Keratinocyte (primary cell): ENCODE measurements around the gene KCNE4. TPM values are rescaled to one million over a fixed set of nuclear protein-coding genes. Genes with fewer than 3 reads are reported as not detected.

Experiments
- DNase-seq: peaks from one replicate; pipeline ENCODE4 v3.0.0-alpha.2; 2011; ENCODE audit warnings: low read depth, missing footprints, low spot score
- FAIRE-seq: peaks from 2 replicates; lab custom pipeline; 2011; peaks lifted over from hg19 to GRCh38; lab: Jason Lieb, UNC
- H2AFZ ChIP-seq: 2 replicates; pipeline ENCODE4 v1.6.0; 2012; ENCODE audit warnings: low read length, control low read depth, inconsistent platforms; ENCODE audit not compliant: control insufficient read depth
- H3K27ac ChIP-seq: 2 replicates; pipeline ENCODE4 v1.5.1; 2011; ENCODE audit warnings: low read length; ENCODE audit not compliant: control insufficient read depth, insufficient read depth
- H3K27me3 ChIP-seq: 3 replicates; pipeline ENCODE4 v1.6.0; 2011; ENCODE audit warnings: low read length; ENCODE audit not compliant: control insufficient read depth, insufficient read depth; ENCODE audit errors: extremely low read depth
- H3K36me3 ChIP-seq, 2 experiments: 2 replicates in 1 of 2; 3 replicates in 1 of 2; pipeline ENCODE4 v1.5.1; 2011; ENCODE audit warnings: low read length in 2 of 2, mild to moderate bottlenecking in 1 of 2; ENCODE audit not compliant: control insufficient read depth in 2 of 2, insufficient read depth in 2 of 2; ENCODE audit errors: extremely low read depth in 1 of 2
- H3K4me1 ChIP-seq: 3 replicates; pipeline ENCODE4 v1.5.1; 2011; ENCODE audit warnings: low read length; ENCODE audit not compliant: control insufficient read depth, insufficient read depth; ENCODE audit errors: extremely low read depth
- H3K4me2 ChIP-seq: 3 replicates; pipeline ENCODE4 v1.6.0; 2011; ENCODE audit warnings: low read depth, low read length; ENCODE audit not compliant: control insufficient read depth, insufficient read depth; ENCODE audit errors: extremely low read depth
- H3K4me3 ChIP-seq, 3 experiments: fragments of 200-600 bp in 1 of 3; sonication (generic) in 1 of 3; 2 replicates in 2 of 3; 3 replicates in 1 of 3; pipeline ENCODE4 v1.5.1; 2011 to 2016; ENCODE audit warnings: low read length in 3 of 3, mild to moderate bottlenecking in 3 of 3, control low read depth in 2 of 3, inconsistent platforms in 1 of 3, low read depth in 1 of 3, mixed read lengths in 1 of 3, mixed run types in 1 of 3, moderate library complexity in 1 of 3; ENCODE audit not compliant: control insufficient read depth in 2 of 3, insufficient read depth in 2 of 3; ENCODE audit errors: extremely low read depth in 1 of 3
- H3K79me2 ChIP-seq: 2 replicates; pipeline ENCODE4 v1.6.0; 2012; ENCODE audit warnings: low read length; ENCODE audit not compliant: control insufficient read depth, insufficient read depth
- H3K9ac ChIP-seq: 3 replicates; pipeline ENCODE4 v1.6.0; 2011; ENCODE audit warnings: low read length; ENCODE audit not compliant: control insufficient read depth, insufficient read depth; ENCODE audit errors: extremely low read depth
- H3K9me1 ChIP-seq: 3 replicates; pipeline ENCODE4 v1.6.0; 2011; ENCODE audit warnings: low read length; ENCODE audit not compliant: control insufficient read depth, insufficient read depth; ENCODE audit errors: extremely low read depth
- H3K9me3 ChIP-seq: 2 replicates; pipeline ENCODE4 v1.5.1; 2012; ENCODE audit warnings: low read depth, low read length; ENCODE audit not compliant: control insufficient read depth
- H4K20me1 ChIP-seq: 3 replicates; pipeline ENCODE4 v1.6.0; 2011; ENCODE audit warnings: low read length; ENCODE audit not compliant: control insufficient read depth, insufficient read depth; ENCODE audit errors: extremely low read depth
- EZH2 ChIP-seq: IDR thresholded peaks from one replicate; pipeline ENCODE4 v1.6.1; 2012; ENCODE audit warnings: inconsistent platforms, mild to moderate bottlenecking, low read length, moderate library complexity
- dilution Hi-C: fragments of 300-500 bp; cut with MboI; formaldehyde crosslinking; loops from one replicate; pipeline ENCODE4 v1.7.0; 2020; ENCODE audit warnings: low sequenced_read_pairs; ENCODE audit not compliant: extremely low pct_ligation_motif_present
- polyA plus RNA-seq, 5 experiments: library from polyadenylated mRNA; depleted of rRNA in 3 of 5; stranded (reverse) in 3 of 5; stranded (forward) in 1 of 5; unstranded in 1 of 5; fragments of >200 nt; gene quantifications; 1 replicate in 1 of 5; 2 replicates in 3 of 5; 3 replicates in 1 of 5; pipeline versions ENCODE4 v1.2.1 to v1.2.3, GENCODE V29; 2011 to 2012; ENCODE audit warnings: missing spikeins in 2 of 5, low read depth in 1 of 5, low replicate concordance in 1 of 5
- TF ChIP-seq, protein P1 (sequence below), 3 experiments: IDR thresholded peaks in 1 of 3; conservative IDR thresholded peaks in 1 of 3; optimal IDR thresholded peaks in 1 of 3; 2 replicates in 2 of 3; 3 replicates in 1 of 3; pipeline versions ENCODE3 to v1.5.1; 2011; ENCODE audit warnings: low read length in 3 of 3, mild to moderate bottlenecking in 3 of 3, moderate library complexity in 2 of 3, control low read depth in 1 of 3, inconsistent platforms in 1 of 3; ENCODE audit not compliant: insufficient read depth in 2 of 3; ENCODE audit errors: extremely low read depth in 1 of 3

The KCNE4 gene
- polyA plus RNA-seq, 1 donor (not counting 4 experiments of a cell fraction or from before 2014, with no cell fraction given), result 0.13 TPM

DNA sequence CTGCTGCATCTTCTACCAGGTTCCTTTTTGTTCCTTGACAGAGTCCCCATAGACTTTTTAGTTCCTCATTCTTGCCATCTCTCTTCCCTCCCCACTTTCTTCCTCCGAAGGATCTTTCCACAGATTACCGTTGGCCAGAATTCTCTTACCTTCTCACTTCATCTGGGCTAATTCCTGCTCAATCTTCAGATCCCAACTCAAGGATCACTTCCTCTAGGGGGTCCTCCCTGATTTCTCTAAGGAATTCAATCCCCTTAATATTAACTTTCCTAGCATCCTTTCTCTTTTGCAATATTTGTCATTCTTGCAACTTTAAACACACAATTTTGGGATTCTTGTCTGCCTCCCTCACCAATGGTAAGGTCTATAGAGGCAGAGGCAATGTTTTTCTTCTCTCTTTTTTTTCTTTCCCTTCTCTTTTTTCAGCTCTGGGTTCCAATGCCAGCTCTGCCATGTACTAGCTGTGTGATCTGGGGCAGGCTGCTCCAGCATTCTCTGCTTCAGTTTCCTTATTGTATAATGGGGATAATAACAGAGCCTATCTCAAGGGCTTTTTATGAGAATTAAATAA, 5.4 kb upstream of the KCNE4 start:
- Histone ChIP-seq H2AFZ (no peak overlapping the region), H3K9me3 (no peaks in the 10 kb centered on the region), H3K4me3 (no peak overlapping the region), H3K9ac (no peak overlapping the region), H3K27me3 (peaks cover 1% of the 10 kb centered on the region), H3K79me2 (no peaks in the 10 kb centered on the region), H4K20me1 (no peaks in the 10 kb centered on the region), H3K36me3 (no peaks in the 10 kb centered on the region), H3K9me1 (no peaks in the 10 kb centered on the region), H3K4me2 (no peak overlapping the region), H3K4me1 (peaks cover 14% of the 10 kb centered on the region), H3K27ac (no peak overlapping the region)
- DNase-seq, result no peak
- no peak for FAIRE-seq
- TF ChIP-seq, protein P1, sequence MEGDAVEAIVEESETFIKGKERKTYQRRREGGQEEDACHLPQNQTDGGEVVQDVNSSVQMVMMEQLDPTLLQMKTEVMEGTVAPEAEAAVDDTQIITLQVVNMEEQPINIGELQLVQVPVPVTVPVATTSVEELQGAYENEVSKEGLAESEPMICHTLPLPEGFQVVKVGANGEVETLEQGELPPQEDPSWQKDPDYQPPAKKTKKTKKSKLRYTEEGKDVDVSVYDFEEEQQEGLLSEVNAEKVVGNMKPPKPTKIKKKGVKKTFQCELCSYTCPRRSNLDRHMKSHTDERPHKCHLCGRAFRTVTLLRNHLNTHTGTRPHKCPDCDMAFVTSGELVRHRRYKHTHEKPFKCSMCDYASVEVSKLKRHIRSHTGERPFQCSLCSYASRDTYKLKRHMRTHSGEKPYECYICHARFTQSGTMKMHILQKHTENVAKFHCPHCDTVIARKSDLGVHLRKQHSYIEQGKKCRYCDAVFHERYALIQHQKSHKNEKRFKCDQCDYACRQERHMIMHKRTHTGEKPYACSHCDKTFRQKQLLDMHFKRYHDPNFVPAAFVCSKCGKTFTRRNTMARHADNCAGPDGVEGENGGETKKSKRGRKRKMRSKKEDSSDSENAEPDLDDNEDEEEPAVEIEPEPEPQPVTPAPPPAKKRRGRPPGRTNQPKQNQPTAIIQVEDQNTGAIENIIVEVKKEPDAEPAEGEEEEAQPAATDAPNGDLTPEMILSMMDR (optimal IDR thresholded peaks at IDR 0.05 in 1 of 3, IDR thresholded peaks at IDR 0.05 in 1 of 3, conservative IDR thresholded peaks at IDR 0.05 in 1 of 3; ENCODE audit: extremely low read depth in 1 of 3, insufficient read depth in 2 of 3, low read length in 3 of 3), result no peak
- TF ChIP-seq EZH2, result no peak
- dilution Hi-C loops, result no loop called here

- Histone ChIP-seq H3K79me2 (no peaks in the 10 kb centered on the region), H3K4me2 (no peak overlapping the region), H2AFZ (no peak overlapping the region), H3K9me1 (no peaks in the 10 kb centered on the region), H3K27ac (no peak overlapping the region), H3K4me3 (no peak overlapping the region), H4K20me1 (no peaks in the 10 kb centered on the region), H3K9ac (no peak overlapping the region), H3K27me3 (peaks cover 4% of the 10 kb centered on the region), H3K36me3 (no peaks in the 10 kb centered on the region), H3K4me1 (peaks cover 15% of the 10 kb centered on the region), H3K9me3 (no peaks in the 10 kb centered on the region)
- FAIRE-seq (no peak), DNase-seq (no peak)
- TF ChIP-seq EZH2, result no peak
- TF ChIP-seq, protein P1 (optimal IDR thresholded peaks at IDR 0.05 in 1 of 3, IDR thresholded peaks at IDR 0.05 in 1 of 3, conservative IDR thresholded peaks at IDR 0.05 in 1 of 3; ENCODE audit: extremely low read depth in 1 of 3, insufficient read depth in 2 of 3, low read length in 3 of 3), result no peak
- dilution Hi-C loops, result no loop called here
Observed at GRCh38 chr2:223047260-223047761, 4.7 kb upstream of the KCNE4 start.
